Measurements from ENCODE around the gene FNIP2.

Gene FNIP2

DNA sequence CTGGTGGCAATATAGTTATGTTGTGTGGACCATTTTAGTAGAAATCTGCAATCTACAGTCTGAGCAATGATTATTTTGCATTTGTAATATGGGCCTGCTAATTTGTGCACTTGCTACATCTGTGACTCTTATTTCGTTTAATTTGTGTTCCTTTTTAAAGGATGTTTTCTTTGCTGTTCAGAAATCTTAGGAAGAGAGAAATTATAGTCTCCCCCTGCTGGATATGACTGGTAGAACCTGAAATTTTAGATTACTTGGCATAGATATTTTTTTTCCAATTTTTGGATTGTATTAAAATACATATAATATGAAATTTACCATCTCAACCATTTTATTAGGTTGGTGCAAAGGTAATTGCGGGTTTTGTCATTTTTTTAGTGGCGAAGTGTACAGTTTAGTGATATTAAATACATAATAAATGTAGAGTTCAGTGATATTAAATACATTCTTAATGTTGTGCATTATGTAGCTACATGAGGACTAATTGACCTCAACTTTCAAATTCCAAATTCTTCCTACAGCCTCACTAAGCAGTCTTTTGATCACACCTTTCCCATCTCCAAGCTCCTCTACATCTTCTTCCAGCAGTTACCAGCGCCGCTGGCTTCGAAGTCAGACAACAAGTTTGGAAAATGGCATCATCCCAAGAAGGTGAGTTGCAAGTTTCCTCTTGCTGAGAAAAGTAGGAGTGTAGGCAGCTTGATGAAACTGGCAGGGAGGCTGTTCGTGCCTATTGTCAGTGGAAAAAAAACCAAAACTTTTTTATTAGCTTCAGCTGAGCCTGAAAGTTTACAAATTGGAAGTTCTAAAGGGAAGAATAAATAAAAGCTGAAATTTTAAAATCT is 82.2 kb downstream of the FNIP2 start:
- H3K36me3 ChIP-seq (ENCODE audit: control insufficient read depth, low read depth, low read length), result no peaks in the 10 kb centered on the region
- H3K9ac ChIP-seq (ENCODE audit: low read length), result no peak overlapping the region
- H3K4me3 ChIP-seq (ENCODE audit: low read length), result no peak overlapping the region
- H3K4me1 ChIP-seq (ENCODE audit: control insufficient read depth, low read depth, low read length), result peaks cover 13% of the 10 kb centered on the region
- H3K27me3 ChIP-seq (ENCODE audit: control insufficient read depth, insufficient read depth, low read length), result no peaks in the 10 kb centered on the region
- H3K9me3 ChIP-seq (ENCODE audit: control insufficient read depth, low read depth, low read length), result no peaks in the 10 kb centered on the region
- H3K27ac ChIP-seq (ENCODE audit: low read length), result no peak overlapping the region

DNA sequence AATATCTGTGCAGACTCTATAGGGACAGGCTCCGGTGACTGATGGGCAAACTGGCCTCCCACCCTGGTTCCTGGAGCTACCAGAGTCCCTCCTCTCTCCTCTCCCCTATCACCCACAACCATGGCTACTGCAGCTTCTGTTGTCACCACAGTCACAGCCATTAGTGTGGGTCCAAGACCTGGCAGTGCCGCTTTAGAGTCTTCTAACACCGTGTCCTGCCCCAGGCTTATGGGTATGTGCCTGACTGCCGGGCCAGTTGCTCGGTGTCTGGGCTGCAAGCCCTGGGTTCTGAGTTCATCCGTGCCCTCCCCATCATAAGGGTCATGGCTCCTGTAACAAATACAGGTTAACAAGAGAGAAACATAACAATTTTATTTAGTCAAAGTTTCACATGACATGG is 85.4 kb downstream of the FNIP2 start:
- Histone ChIP-seq H3K9ac (ENCODE audit: low read length) (no peak overlapping the region), H3K36me3 (ENCODE audit: control insufficient read depth, low read depth, low read length) (no peaks in the 10 kb centered on the region), H3K4me1 (ENCODE audit: control insufficient read depth, low read depth, low read length) (no peaks in the 10 kb centered on the region), H3K9me3 (ENCODE audit: control insufficient read depth, low read depth, low read length) (no peaks in the 10 kb centered on the region), H3K27ac (ENCODE audit: low read length) (no peak overlapping the region), H3K4me3 (ENCODE audit: low read length) (no peak overlapping the region), H3K27me3 (ENCODE audit: control insufficient read depth, insufficient read depth, low read length) (no peaks in the 10 kb centered on the region)

DNA sequence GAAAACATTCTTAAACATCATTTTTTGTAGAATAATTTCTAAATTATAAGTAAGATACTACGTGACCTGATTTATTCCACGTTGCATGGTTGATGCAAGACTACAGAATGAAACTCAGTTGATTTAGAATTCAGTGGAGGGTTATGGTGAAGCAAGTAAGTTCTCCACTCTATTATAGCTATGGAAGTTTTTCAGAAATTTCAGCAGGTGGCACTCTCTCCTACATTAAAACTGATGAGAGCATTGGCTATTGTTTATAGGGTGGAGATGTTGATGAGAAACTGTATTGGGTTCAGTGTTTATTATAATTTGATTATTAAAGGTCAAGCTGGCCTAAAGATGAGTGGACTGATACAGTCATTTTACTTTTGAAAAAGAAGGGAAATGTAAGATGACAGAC is 88.0 kb downstream of the FNIP2 start:
- Histone ChIP-seq H3K9me3 (ENCODE audit: control insufficient read depth, low read depth, low read length) (no peaks in the 10 kb centered on the region), H3K27ac (ENCODE audit: low read length) (no peak overlapping the region), H3K36me3 (ENCODE audit: control insufficient read depth, low read depth, low read length) (peaks cover 2% of the 10 kb centered on the region), H3K4me3 (ENCODE audit: low read length) (no peak overlapping the region), H3K9ac (ENCODE audit: low read length) (no peak overlapping the region), H3K27me3 (ENCODE audit: control insufficient read depth, insufficient read depth, low read length) (no peaks in the 10 kb centered on the region), H3K4me1 (ENCODE audit: control insufficient read depth, low read depth, low read length) (no peaks in the 10 kb centered on the region)

DNA sequence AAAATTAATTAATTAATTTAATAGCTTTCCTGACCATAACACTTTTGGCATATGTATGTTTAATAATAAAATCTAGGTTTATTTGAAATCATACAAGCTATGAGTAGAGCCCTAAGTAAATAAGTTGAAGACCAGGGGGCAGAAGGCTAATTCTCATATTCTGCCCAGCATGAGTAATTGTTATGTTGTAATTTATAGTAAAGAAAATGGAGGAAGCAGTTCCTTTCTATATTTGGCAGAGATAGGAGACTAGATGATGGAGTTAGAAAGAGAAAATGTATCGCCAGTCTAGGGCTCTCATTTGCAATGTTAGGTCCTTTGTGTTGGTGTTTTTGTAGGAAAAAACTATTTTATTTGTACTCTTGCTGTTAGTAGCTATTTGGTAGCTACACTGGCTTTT is 89.1 kb downstream of the FNIP2 start:
- no peaks in the 10 kb centered on the region for H3K27me3 ChIP-seq (ENCODE audit: control insufficient read depth, insufficient read depth, low read length)
- no peaks in the 10 kb centered on the region for H3K9me3 ChIP-seq (ENCODE audit: control insufficient read depth, low read depth, low read length)
- no peak overlapping the region for H3K27ac ChIP-seq (ENCODE audit: low read length)
- H3K9ac ChIP-seq (ENCODE audit: low read length), result no peak overlapping the region
- peaks cover 10% of the 10 kb centered on the region for H3K36me3 ChIP-seq (ENCODE audit: control insufficient read depth, low read depth, low read length)
- no peak overlapping the region for H3K4me3 ChIP-seq (ENCODE audit: low read length)
- no peaks in the 10 kb centered on the region for H3K4me1 ChIP-seq (ENCODE audit: control insufficient read depth, low read depth, low read length)

DNA sequence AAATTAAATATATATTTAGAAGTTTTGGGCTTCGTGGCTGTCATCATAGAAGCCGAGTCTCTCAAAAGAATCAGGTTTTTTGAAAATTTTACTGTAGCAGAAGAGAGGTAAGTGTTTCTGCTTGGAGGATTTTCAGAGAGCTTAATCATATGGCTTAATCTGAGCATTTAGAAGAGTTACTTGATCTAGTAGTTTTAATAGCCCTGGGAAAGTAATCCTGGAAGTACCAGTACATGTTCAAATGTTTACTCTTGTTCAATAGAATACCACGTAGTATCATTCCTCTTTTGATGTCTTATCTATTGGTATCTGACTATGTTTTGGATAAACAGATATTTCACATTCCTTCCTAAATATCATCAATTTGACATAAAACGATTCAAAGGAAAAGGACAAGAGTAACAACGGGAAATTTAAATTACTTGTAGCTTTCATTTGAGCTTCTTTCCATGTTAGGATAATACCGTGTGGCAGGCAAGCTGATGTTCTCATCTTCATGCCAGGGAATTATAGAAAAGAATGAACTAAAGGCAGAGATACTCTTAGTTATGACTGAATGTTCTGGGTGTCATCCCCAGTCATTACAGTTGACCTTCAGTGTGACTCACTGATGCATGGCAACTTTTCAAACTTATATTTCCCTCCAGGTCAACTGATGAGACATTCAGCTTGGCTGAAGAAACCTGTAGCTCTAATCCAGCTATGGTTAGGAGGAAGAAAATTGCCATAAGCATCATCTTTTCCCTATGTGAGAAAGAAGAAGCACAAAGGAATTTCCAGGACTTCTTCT is 89.8 kb downstream of the FNIP2 start:
- Histone ChIP-seq H3K9me3 (ENCODE audit: control insufficient read depth, low read depth, low read length) (no peaks in the 10 kb centered on the region), H3K9ac (ENCODE audit: low read length) (no peak overlapping the region), H3K36me3 (ENCODE audit: control insufficient read depth, low read depth, low read length) (peaks cover 10% of the 10 kb centered on the region), H3K27ac (ENCODE audit: low read length) (no peak overlapping the region), H3K27me3 (ENCODE audit: control insufficient read depth, insufficient read depth, low read length) (no peaks in the 10 kb centered on the region), H3K4me3 (ENCODE audit: low read length) (no peak overlapping the region), H3K4me1 (ENCODE audit: control insufficient read depth, low read depth, low read length) (no peaks in the 10 kb centered on the region)

DNA sequence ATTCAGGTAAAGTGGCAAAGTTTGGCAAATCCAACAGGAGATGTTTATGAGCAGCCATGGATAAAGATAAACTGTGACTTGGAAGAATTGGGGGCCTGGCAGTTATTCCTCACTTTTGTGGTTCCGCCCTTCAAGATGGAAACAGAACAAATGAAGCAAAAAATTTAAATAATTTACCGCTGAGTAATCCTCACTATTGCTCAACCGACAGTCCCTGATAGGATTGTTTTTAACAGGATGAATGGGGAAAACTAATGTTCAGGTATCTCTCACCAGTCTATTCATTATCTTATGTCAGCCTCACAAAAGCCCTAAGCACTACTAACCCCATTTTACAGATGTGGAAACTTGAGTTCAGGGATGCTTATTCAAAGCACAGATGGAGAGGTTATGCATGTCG is 90.8 kb downstream of the FNIP2 start:
- no peak overlapping the region for H3K27ac ChIP-seq (ENCODE audit: low read length)
- H3K36me3 ChIP-seq (ENCODE audit: control insufficient read depth, low read depth, low read length), result peaks cover 10% of the 10 kb centered on the region
- no peaks in the 10 kb centered on the region for H3K4me1 ChIP-seq (ENCODE audit: control insufficient read depth, low read depth, low read length)
- H3K27me3 ChIP-seq (ENCODE audit: control insufficient read depth, insufficient read depth, low read length), result no peaks in the 10 kb centered on the region
- no peak overlapping the region for H3K4me3 ChIP-seq (ENCODE audit: low read length)
- no peaks in the 10 kb centered on the region for H3K9me3 ChIP-seq (ENCODE audit: control insufficient read depth, low read depth, low read length)
- H3K9ac ChIP-seq (ENCODE audit: low read length), result no peak overlapping the region

DNA sequence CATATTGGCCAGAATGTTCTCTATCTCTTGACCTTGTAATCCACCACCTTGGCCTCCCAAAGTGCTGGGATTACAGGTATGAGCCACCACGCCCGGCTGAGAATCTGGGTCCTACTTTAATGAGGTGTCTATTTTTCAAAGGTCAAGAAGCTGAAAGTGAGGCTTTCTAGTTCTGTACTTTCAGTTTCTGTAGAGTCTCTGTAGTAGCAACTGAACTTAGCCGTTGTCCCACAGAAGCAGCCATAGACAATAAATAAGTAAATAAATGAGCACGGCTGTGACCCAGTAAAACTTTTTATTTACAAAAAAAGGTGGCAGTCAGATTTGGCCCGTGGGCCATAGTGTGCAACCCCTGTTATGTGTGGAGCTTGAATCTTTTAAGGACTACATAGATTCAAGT is 92.0 kb downstream of the FNIP2 start:
- no peak overlapping the region for H3K27ac ChIP-seq (ENCODE audit: low read length)
- H3K4me1 ChIP-seq (ENCODE audit: control insufficient read depth, low read depth, low read length), result no peaks in the 10 kb centered on the region
- H3K27me3 ChIP-seq (ENCODE audit: control insufficient read depth, insufficient read depth, low read length), result no peaks in the 10 kb centered on the region
- no peak overlapping the region for H3K9ac ChIP-seq (ENCODE audit: low read length)
- peaks cover 10% of the 10 kb centered on the region for H3K36me3 ChIP-seq (ENCODE audit: control insufficient read depth, low read depth, low read length)
- H3K9me3 ChIP-seq (ENCODE audit: control insufficient read depth, low read depth, low read length), result no peaks in the 10 kb centered on the region
- H3K4me3 ChIP-seq (ENCODE audit: low read length), result no peak overlapping the region

DNA sequence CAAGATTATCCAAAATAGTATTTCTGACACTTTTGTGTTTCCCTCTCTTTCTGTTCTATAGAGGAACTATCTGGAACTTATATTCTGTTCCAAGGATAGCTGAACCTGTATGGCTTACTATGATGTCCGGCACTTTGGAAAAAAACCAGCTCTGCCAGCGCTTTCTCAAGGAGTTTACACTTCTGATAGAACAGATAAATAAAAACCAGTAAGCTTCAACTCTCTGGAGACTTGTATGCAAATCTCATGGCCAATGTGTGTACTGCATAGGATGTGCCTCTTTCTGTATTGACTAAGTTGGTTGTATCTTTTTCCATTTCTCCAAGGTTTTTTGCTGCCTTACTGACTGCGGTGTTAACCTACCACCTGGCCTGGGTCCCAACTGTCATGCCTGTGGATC is 92.5 kb downstream of the FNIP2 start:
- peaks cover 10% of the 10 kb centered on the region for H3K36me3 ChIP-seq (ENCODE audit: control insufficient read depth, low read depth, low read length)

DNA sequence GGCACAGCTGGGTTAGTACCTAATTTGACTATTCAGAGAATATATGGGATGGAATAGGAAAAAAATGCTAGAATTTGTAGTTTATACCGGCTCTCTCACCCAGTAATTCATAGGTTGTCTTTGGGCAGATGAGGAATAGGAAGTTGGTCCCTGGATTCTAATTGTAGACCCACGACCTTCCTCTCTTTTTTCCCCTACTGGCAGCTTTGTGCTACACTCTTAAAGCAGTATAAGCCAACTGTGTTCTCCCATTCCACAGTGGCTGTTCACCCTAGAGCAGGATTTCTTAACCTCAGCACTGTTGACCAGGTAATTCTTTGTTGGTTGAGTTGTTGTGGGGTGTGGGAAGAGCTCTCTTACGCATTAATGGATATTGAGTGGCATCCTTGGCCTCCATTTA is 92.9 kb downstream of the FNIP2 start:
- Histone ChIP-seq H3K4me3 (ENCODE audit: low read length) (no peak overlapping the region), H3K9ac (ENCODE audit: low read length) (no peak overlapping the region), H3K27me3 (ENCODE audit: control insufficient read depth, insufficient read depth, low read length) (no peaks in the 10 kb centered on the region), H3K4me1 (ENCODE audit: control insufficient read depth, low read depth, low read length) (no peaks in the 10 kb centered on the region), H3K27ac (ENCODE audit: low read length) (no peak overlapping the region), H3K9me3 (ENCODE audit: control insufficient read depth, low read depth, low read length) (no peaks in the 10 kb centered on the region), H3K36me3 (ENCODE audit: control insufficient read depth, low read depth, low read length) (peaks cover 10% of the 10 kb centered on the region)

More for the DNA sequence above, 92.5 kb downstream of the FNIP2 start:
- Histone ChIP-seq H3K27me3 (ENCODE audit: control insufficient read depth, insufficient read depth, low read length) (no peaks in the 10 kb centered on the region), H3K9me3 (ENCODE audit: control insufficient read depth, low read depth, low read length) (no peaks in the 10 kb centered on the region), H3K27ac (ENCODE audit: low read length) (no peak overlapping the region), H3K4me3 (ENCODE audit: low read length) (no peak overlapping the region), H3K4me1 (ENCODE audit: control insufficient read depth, low read depth, low read length) (no peaks in the 10 kb centered on the region), H3K9ac (ENCODE audit: low read length) (no peak overlapping the region)

DNA sequence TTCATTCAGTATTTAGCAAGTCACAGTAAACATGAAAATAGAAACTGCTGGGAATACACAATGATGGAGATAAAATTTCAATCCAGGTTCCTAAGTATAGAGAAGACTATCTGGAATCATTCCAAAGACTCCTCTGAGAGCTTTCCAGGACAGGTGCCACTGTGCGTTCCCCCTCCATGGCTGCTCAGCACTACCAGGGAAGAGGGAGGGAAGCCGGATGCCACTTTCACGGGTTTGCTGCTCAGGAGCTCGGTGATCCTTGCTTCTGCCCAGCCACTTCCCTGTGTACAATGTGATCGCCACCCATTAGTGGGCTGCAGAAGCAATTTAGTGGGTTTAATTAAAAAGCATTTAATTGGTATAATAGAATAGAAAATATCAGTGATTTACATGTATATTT is 94.5 kb downstream of the FNIP2 start:
- H3K36me3 ChIP-seq (ENCODE audit: control insufficient read depth, low read depth, low read length), result peaks cover 10% of the 10 kb centered on the region
- H3K9me3 ChIP-seq (ENCODE audit: control insufficient read depth, low read depth, low read length), result no peaks in the 10 kb centered on the region
- H3K27ac ChIP-seq (ENCODE audit: low read length), result no peak overlapping the region
- H3K4me3 ChIP-seq (ENCODE audit: low read length), result no peak overlapping the region
- H3K9ac ChIP-seq (ENCODE audit: low read length), result no peak overlapping the region
- no peaks in the 10 kb centered on the region for H3K4me1 ChIP-seq (ENCODE audit: control insufficient read depth, low read depth, low read length)
- H3K27me3 ChIP-seq (ENCODE audit: control insufficient read depth, insufficient read depth, low read length), result no peaks in the 10 kb centered on the region

DNA sequence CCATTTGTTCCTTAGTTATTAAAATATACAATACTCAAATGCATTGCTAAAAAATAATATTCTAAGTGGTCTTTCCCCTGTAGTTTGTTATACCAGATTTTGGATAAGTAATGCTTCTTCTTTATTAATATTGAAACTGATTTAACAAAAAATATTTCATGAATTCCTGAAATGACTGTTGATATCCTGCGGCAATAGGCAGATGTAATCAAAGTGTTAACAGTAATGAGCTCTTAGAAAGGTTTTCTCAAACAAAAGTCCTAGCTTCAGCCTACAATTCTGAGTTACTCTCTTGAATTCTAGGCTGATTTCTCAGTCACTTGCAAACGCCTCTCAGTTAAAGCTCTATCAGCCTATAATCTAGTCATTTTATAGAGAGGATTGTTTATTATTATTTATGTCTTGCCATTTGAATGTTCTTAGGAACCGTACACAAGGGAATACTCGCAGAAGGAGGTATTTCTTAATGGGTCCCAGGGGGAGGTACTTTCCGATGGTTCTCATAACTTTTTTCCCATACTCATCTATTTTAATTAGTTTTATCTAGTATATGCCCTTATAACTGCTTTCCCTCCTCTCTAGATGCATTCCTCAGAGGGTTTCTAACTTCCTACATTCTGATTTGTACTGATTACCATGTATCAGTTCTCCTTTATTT is 96.8 kb downstream of the FNIP2 start:
- no peaks in the 10 kb centered on the region for H3K27me3 ChIP-seq (ENCODE audit: control insufficient read depth, insufficient read depth, low read length)
- no peak overlapping the region for H3K27ac ChIP-seq (ENCODE audit: low read length)
- peaks cover 10% of the 10 kb centered on the region for H3K36me3 ChIP-seq (ENCODE audit: control insufficient read depth, low read depth, low read length)

More for the DNA sequence above, 96.8 kb downstream of the FNIP2 start:
- H3K9ac ChIP-seq (ENCODE audit: low read length), result no peak overlapping the region
- H3K9me3 ChIP-seq (ENCODE audit: control insufficient read depth, low read depth, low read length), result no peaks in the 10 kb centered on the region
- H3K4me3 ChIP-seq (ENCODE audit: low read length), result no peak overlapping the region
- peaks cover 6% of the 10 kb centered on the region for H3K4me1 ChIP-seq (ENCODE audit: control insufficient read depth, low read depth, low read length)

Data from iPS-18a (cell line).